Choroid plexus epithelial cell (primary cell): ENCODE results near the gene ARHGAP26.
A peak's percentile ranks its signal among the peaks of the same experiment; 100 is the strongest.

Source experiments
- DNase-seq: peaks from one replicate; pipeline ENCODE4 v3.0.0-alpha.2; 2010; ENCODE audit warnings: low read depth
- H3K4me3 ChIP-seq: 2 replicates; pipeline ENCODE4 v1.5.1; 2011; ENCODE audit warnings: low read depth, mild to moderate bottlenecking, control low read depth, low read length, moderate library complexity
- TF ChIP-seq, protein P1 (sequence below): conservative IDR thresholded peaks from 2 replicates; pipeline ENCODE4 v1.5.1; 2011; ENCODE audit warnings: low read depth, mild to moderate bottlenecking, control low read depth, inconsistent platforms, low read length, moderate library complexity

ARHGAP26 gene

DNA sequence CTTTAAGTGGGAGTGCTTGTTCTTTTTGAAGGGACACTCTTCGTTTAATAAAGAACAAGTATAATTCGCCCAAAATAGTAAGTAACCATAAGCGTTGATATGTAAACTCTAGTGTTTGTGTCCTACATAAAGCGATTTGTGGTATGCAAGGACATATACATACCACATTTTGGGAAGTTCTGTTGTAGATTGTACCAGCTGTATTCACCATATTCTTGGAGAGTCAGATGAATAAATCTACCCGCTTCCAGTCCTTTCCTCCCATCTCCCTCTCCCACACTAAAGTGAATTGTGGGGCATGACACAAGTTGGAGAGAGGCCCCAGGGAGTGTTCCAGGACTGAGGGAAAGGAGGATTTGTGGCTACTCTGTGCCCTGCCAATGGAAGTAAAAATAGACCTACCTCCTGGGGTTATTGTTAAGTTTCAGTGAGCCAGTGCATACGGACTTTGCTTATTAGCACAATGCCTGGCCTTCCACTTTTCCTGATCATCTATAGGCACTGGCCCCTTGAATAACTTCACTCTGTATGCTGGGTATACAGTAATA is 40.6 kb downstream of the ARHGAP26 start:
- DNase-seq: no peak
- TF ChIP-seq, protein P1, sequence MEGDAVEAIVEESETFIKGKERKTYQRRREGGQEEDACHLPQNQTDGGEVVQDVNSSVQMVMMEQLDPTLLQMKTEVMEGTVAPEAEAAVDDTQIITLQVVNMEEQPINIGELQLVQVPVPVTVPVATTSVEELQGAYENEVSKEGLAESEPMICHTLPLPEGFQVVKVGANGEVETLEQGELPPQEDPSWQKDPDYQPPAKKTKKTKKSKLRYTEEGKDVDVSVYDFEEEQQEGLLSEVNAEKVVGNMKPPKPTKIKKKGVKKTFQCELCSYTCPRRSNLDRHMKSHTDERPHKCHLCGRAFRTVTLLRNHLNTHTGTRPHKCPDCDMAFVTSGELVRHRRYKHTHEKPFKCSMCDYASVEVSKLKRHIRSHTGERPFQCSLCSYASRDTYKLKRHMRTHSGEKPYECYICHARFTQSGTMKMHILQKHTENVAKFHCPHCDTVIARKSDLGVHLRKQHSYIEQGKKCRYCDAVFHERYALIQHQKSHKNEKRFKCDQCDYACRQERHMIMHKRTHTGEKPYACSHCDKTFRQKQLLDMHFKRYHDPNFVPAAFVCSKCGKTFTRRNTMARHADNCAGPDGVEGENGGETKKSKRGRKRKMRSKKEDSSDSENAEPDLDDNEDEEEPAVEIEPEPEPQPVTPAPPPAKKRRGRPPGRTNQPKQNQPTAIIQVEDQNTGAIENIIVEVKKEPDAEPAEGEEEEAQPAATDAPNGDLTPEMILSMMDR: no peak

DNA sequence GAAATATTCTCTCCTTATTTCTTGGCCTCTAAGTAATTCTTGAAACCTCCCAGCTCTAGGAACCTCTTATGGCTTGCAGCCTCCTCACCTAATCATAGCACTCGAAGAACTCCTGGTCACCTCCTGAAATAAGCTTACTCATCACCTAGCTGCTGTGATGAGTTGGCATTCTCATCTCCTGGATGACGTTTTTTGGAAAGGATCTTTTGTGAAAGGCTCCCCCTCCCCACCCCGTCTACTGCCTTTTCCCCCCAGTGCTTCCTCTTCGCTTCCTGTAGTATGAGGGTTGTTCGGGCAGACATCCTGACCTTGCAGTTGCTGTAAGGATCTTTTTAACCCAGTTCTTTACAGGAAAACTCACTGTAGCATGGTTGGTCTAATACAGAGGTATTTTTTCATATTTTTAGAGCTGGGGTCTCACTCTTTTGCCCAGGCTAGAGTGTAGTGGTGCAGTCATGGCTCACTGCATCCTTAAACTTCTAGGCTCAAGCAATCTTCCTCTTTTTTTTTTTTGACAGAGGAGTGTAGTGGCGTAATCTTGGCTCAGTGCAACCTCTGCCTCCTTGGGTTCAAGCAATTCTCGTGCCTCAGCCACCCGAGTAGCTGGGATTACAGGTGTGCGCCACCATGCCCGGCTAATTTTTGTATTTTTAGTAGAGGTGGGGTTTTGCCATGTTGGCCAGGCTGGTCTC is 41.8 kb downstream of the ARHGAP26 start:
- no peak overlapping the region for H3K4me3 ChIP-seq
- DNase-seq: no peak
- TF ChIP-seq, protein P1: no peak

More for the DNA sequence above, 40.6 kb downstream of the ARHGAP26 start:
- no peak overlapping the region for H3K4me3 ChIP-seq

DNA sequence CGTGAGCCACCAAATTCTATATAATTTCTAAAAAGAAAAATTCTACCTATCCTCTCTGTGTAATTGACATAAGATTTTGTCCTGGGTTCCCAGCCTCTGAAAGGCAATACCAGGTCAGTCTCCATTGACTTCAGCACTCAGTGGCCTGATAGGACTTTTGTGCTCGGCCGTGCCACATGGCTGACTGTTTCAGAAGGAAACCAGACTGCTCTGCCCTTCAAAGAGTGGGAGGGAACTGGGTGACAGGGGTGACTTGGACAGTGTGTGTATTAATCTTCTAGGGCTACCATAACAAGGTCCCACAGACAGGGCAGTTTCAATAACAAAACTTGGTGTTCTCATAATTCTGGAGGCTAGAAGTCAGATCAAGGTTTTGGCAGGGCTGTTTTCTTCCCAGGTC is 43.0 kb downstream of the ARHGAP26 start:
- H3K4me3 ChIP-seq: no peak overlapping the region
- TF ChIP-seq, protein P1: no peak
- no peak for DNase-seq

DNA sequence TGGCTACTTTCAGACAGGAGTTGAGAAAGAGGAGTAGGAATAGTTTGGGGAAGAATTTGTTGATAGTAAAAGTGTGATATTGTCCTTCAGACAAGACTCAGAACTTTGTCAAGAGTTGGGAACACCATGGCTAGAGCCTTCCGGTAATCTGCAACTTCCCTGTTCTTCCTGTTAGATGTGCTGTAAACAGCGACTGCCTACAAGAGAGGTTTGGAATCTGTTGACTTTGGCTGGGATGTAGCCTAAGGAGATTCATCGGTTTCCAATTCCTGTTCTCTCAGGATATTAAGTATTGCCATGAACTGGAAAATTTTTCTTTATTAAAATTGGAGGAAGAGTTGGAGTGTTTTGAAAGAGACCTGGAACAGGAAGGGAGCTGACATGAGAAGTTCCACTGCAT is 43.9 kb downstream of the ARHGAP26 start:
- TF ChIP-seq, protein P1: no peak
- peak; percentile 30 for DNase-seq
- H3K4me3 ChIP-seq: no peak overlapping the region

- TF ChIP-seq, protein P1: no peak
- H3K4me3 ChIP-seq: no peak overlapping the region
- DNase-seq: no peak
Measured at GRCh38 chr5:142815469-142815868, 45.3 kb downstream of the ARHGAP26 start.

DNA sequence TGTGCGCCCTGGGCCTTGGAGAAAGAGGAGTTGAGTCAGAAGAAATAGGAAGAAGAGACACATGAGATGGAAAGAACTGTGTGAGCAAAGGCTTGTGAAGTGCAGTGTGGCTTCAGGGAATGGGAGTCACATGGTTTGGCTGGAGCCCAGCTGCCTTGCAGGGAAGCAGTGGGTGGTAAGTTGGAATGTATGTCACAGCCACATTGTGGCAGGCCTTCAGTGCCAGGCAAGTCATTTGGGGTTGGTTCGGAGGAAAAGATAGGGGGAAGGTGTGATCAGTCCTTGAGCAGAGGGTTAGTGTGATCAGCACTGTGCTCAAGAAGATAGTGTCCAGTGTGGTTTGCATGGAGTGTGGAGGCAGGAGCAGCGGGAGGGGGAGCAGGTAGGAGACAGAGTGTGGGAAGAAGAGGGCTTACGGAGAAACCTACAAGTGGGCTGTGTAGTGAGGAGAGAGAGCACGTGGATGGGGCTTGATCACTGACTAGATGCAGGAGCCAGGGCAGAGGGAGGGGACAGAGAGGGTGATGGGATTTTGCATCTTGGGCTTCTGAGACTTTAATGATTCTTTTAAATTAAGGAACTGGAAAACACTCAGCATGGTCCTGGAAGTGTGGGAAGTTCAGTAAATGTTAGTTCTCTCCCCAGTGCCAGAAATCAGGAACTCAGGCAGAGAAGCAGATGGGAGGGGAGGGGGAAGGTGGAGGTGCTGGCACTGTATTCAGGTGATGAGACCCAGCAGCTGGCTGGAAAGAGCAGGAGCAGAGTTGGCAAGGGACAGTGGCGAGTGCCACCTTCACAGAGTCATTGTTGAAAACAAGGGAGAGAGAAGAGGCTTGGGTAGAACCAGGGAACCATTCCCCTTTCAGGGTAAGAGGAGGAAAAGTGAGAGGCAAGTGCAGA is 46.6 kb downstream of the ARHGAP26 start:
- DNase-seq: peak; percentile 71
- H3K4me3 ChIP-seq: no peak overlapping the region
- TF ChIP-seq, protein P1: no peak
